HG03060 (cell line): Measurements from ENCODE around the gene S100A14.
A peak's percentile ranks its signal among the peaks of the same experiment; 100 is the strongest.

ENCODE experiments used
- ATAC-seq: cut with Tn5 transposase; IDR thresholded peaks from one replicate; pipeline ENCODE4 v1.9.1; 2021; ENCODE audit warnings: low read depth, moderate number of reproducible peaks; ENCODE audit not compliant: unreplicated experiment

Gene S100A14

GRCh38 chr1:153617663-153618062 lies 1.5 kb upstream of the S100A14 start:
- ATAC-seq = no peak

GRCh38 chr1:153616917-153617311 lies 789 bp upstream of the S100A14 start:
- ATAC-seq = no peak

GRCh38 chr1:153615406-153615805 lies 719 bp downstream of the S100A14 start:
- ATAC-seq = no peak

GRCh38 chr1:153614906-153615305 lies 1.2 kb downstream of the S100A14 start:
- no peak for ATAC-seq

GRCh38 chr1:153614189-153614900 lies 1.8 kb downstream of the S100A14 start:
- ATAC-seq = no peak

- no peak for ATAC-seq
These were observed 2.7 kb downstream of the S100A14 start for GRCh38 chr1:153613406-153613805.

GRCh38 chr1:153612755-153613331 lies 3.3 kb downstream of the S100A14 start, which contains the start of gene S100A16:
S100A16 (minus strand) TSS chr1:153613137; CDS start chr1:153608151, 4,986 bp downstream.
- no peak for ATAC-seq

GRCh38 chr1:153612111-153612754 lies 3.9 kb downstream of the S100A14 start:
- no peak for ATAC-seq

- ATAC-seq = no peak
These were observed 4.8 kb downstream of the S100A14 start for GRCh38 chr1:153611356-153611755.

- no peak for ATAC-seq
These were observed 5.3 kb downstream of the S100A14 start for GRCh38 chr1:153610811-153611301.

- no peak for ATAC-seq
These were observed 5.8 kb downstream of the S100A14 start for GRCh38 chr1:153610334-153610733.

GRCh38 chr1:153609585-153609907 lies 6.6 kb downstream of the S100A14 start:
- no peak for ATAC-seq

- ATAC-seq = no peak
These were observed 7.2 kb downstream of the S100A14 start for GRCh38 chr1:153608742-153609584.

GRCh38 chr1:153608089-153608682 lies 7.9 kb downstream of the S100A14 start:
- no peak for ATAC-seq

GRCh38 chr1:153607381-153607780 lies 8.7 kb downstream of the S100A14 start:
- ATAC-seq = no peak

- no peak for ATAC-seq
These were observed 9.9 kb downstream of the S100A14 start for GRCh38 chr1:153606194-153606593.

- ATAC-seq = no peak
These were observed 13.4 kb downstream of the S100A14 start for GRCh38 chr1:153602749-153603148.

- ATAC-seq = no peak
These were observed 16.3 kb downstream of the S100A14 start for GRCh38 chr1:153599847-153600246.

- peak; percentile 91 for ATAC-seq
These were observed 17.6 kb downstream of the S100A14 start for GRCh38 chr1:153598309-153599172.
